ENCODE measurements around the gene MACROD2. TPM values are rescaled to one million over a fixed set of nuclear protein-coding genes. Genes with fewer than 3 reads are reported as not detected.

MACROD2 gene
- total RNA-seq, 1 donor from 2014 or later: 78.2 TPM

DNA sequence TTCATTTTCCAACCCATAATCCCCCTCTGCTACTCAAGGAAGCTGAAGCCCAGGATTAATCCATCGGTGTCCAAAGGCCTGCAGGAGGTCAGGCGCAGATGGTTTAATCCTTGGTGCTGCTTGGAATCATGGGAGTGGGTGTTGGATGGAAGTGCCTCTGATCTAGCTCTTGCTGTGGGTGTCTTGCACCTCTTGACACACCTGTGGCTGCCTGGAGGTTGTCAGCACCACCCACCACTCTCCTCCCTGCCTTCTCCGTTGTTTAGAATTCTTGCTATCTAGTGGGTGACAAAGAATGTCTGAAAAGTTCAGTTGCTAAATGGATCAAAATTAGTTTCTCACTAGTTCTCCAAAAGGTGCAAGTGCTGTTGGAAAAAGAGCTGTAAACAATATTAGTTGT lies 1416.5 kb downstream of the MACROD2 start:
- Histone ChIP-seq H3K36me3 (no peaks in the 10 kb centered on the region), H3K27me3 (no peaks in the 10 kb centered on the region), H3K4me3 (no peak overlapping the region), H3K27ac (no peak overlapping the region), H3K9me3 (no peaks in the 10 kb centered on the region), H3K4me1 (no peaks in the 10 kb centered on the region)
- DNase-seq (no peak), ATAC-seq (no peak)
- intact Hi-C loops (cut with DNase I): no loop called here
- TF ChIP-seq CTCF (IDR thresholded peaks at IDR 0.05): no peak

- intact Hi-C loops (cut with DNase I): no loop called here
These were observed 1420.6 kb downstream of the MACROD2 start for GRCh38 chr20:15415908-15416307.

GRCh38 chr20:15419856-15420255 lies 1424.5 kb downstream of the MACROD2 start:
- TF ChIP-seq CTCF (IDR thresholded peaks at IDR 0.05): no peak
- ATAC-seq (no peak), DNase-seq (no peak)
- H3K4me3 ChIP-seq: no peak overlapping the region
- no peaks in the 10 kb centered on the region for H3K27me3 ChIP-seq
- H3K4me1 ChIP-seq: no peaks in the 10 kb centered on the region
- H3K9me3 ChIP-seq: no peaks in the 10 kb centered on the region
- intact Hi-C loops (cut with DNase I): no loop called here
- H3K27ac ChIP-seq: no peak overlapping the region
- no peaks in the 10 kb centered on the region for H3K36me3 ChIP-seq

More at GRCh38 chr20:15415908-15416307, 1420.6 kb downstream of the MACROD2 start:
- H3K27ac ChIP-seq: no peak overlapping the region
- no peak for DNase-seq
- no peak overlapping the region for H3K4me3 ChIP-seq
- H3K36me3 ChIP-seq: no peaks in the 10 kb centered on the region
- H3K27me3 ChIP-seq: no peaks in the 10 kb centered on the region
- no peaks in the 10 kb centered on the region for H3K9me3 ChIP-seq
- no peak for ATAC-seq
- no peak for TF ChIP-seq CTCF (IDR thresholded peaks at IDR 0.05)
- H3K4me1 ChIP-seq: no peaks in the 10 kb centered on the region

GRCh38 chr20:15422966-15423365 lies 1427.7 kb downstream of the MACROD2 start:
- Histone ChIP-seq H3K4me3 (no peak overlapping the region), H3K4me1 (no peaks in the 10 kb centered on the region), H3K27ac (no peak overlapping the region), H3K27me3 (no peaks in the 10 kb centered on the region), H3K36me3 (no peaks in the 10 kb centered on the region), H3K9me3 (no peaks in the 10 kb centered on the region)
- TF ChIP-seq CTCF (IDR thresholded peaks at IDR 0.05): no peak
- no peak for ATAC-seq
- DNase-seq: no peak
- intact Hi-C loops (cut with DNase I): no loop called here

GRCh38 chr20:15439551-15439950 lies 1444.2 kb downstream of the MACROD2 start:
- no peak for DNase-seq
- no peaks in the 10 kb centered on the region for H3K36me3 ChIP-seq
- H3K4me3 ChIP-seq: no peak overlapping the region
- no peak for TF ChIP-seq CTCF (IDR thresholded peaks at IDR 0.05)
- H3K4me1 ChIP-seq: no peaks in the 10 kb centered on the region
- no peak overlapping the region for H3K27ac ChIP-seq
- ATAC-seq: no peak
- intact Hi-C loops (cut with DNase I): no loop called here
- H3K9me3 ChIP-seq: no peaks in the 10 kb centered on the region
- H3K27me3 ChIP-seq: no peaks in the 10 kb centered on the region

All from upper lobe of right lung (tissue), 1 donor.